Mononuclear cell (primary cell): ENCODE measurements around the gene KCNIP2. TPM values are rescaled to one million over a fixed set of nuclear protein-coding genes. Genes with fewer than 3 reads are reported as not detected.

Experiments used
- H3K27me3 ChIP-seq: 2 replicates; pipeline ENCODE4 v1.6.0; 2011; ENCODE audit warnings: low read length, control low read depth; ENCODE audit not compliant: insufficient read depth
- H3K4me1 ChIP-seq: 2 replicates; pipeline ENCODE4 v1.5.1; 2011; ENCODE audit warnings: mild to moderate bottlenecking, low read length, control low read depth; ENCODE audit not compliant: insufficient read depth
- H3K4me3 ChIP-seq: 2 replicates; pipeline ENCODE4 v1.5.1; 2011; ENCODE audit warnings: mild to moderate bottlenecking, low read length, moderate library complexity
- H3K9me3 ChIP-seq: 2 replicates; pipeline ENCODE4 v1.5.1; 2011; ENCODE audit warnings: low read depth, mild to moderate bottlenecking, control low read depth, low read length
- total RNA-seq: library from RNA; depleted of rRNA; stranded (reverse); fragments of >200 nt; gene quantifications from one replicate; pipeline ENCODE4 v1.2.3, GENCODE V29; 2012

Gene KCNIP2
- total RNA-seq, 1 donor = 4.1 TPM

DNA sequence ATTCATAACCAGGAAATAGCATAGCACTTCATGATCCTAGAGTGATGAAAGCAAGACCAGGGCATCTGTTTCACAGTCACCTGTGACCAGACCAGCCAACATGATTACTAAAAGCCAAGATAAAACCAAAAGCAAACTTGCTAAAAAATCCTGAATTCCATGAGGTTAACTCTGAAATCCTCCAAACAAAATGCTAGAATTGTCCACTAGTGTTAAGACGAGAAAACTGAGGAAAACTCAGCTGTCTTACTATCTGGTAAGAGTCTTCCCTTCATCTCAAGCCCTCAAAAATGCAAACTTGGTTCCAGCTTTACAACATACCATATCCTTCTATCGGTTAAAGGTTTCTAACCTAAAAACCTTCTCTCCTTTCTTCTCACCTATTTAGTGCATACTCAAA, 59.0 kb downstream of the KCNIP2 start:
- H3K4me3 ChIP-seq = no peak overlapping the region
- H3K9me3 ChIP-seq = no peaks in the 10 kb centered on the region
- H3K27me3 ChIP-seq = no peaks in the 10 kb centered on the region
- peaks cover 44% of the 10 kb centered on the region for H3K4me1 ChIP-seq

DNA sequence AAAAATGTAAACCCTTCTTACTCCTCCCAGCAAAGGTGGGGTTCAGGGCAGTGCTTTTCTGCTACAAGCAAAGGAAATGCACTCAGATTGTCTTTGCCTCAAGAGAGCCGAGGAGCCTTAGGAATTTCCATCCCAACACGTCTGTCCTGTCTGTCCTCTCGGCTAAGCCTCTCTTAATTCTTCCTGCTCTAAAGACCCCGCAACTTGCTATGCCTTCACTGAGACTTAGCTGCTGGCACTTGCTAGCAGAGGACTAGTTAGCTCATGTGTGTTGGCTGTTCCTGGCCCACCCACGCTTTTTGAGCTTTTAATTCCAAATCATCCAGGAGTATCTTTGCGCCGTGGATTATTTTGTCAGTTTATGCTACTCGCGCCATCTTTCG, 59.9 kb downstream of the KCNIP2 start:
- peaks cover 53% of the 10 kb centered on the region for H3K4me1 ChIP-seq

GRCh38 chr10:101782811-101783735, 60.5 kb downstream of the KCNIP2 start, which contains the start of gene NPM3:
Gene NPM3, minus strand, starts transcription at chr10:101783446. Its CDS starts 56 bp downstream, at chr10:101783390.
- H3K27me3 ChIP-seq = peaks cover 13% of the 10 kb centered on the region
- no peaks in the 10 kb centered on the region for H3K9me3 ChIP-seq
- H3K4me3 ChIP-seq = peak within 1 kb of the TSS; percentile 52
- peaks cover 58% of the 10 kb centered on the region for H3K4me1 ChIP-seq

More for the DNA sequence above, 59.9 kb downstream of the KCNIP2 start:
- Histone ChIP-seq H3K9me3 (no peaks in the 10 kb centered on the region), H3K27me3 (peaks cover 6% of the 10 kb centered on the region), H3K4me3 (peak overlapping the region; percentile 52)

DNA sequence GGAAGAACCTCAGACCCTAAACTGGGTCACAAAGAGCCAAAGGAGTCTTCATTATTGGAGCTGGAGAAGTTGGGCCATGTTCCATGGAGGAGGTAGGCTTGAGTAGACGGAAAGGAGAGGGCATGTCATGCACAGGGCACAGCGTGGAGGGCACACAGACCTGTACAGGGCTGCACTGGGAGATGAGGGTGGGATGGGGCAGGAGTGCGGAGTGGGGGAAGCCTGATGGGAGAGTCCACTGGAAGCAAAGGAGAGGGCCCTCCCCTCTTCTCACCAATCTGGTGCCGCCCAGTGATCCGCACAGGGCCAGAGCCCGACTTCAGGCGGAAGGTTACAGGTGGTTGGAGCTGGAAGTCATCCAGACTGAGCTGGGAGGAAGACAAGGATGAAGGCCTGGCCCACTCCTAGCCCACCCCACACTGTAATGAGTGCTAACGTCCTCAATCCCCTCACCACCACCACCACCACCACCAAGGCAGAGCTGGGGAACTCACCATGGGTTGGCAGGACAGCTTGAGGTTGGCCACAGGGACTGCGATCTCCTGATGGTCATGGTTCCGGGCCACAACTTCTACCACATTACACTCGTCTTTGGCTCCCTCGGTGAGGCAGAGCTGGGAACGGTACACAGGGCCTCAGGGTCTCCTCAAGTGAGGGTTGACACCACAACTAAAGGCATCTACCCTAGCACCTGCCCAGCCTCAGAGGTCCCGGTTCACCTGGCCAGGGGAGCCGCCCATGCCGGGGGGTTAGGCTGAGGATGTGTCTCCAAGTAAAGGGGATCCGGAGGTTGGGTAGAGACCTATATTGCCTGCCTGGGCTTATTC, 61.4 kb downstream of the KCNIP2 start:
- H3K4me1 ChIP-seq = peaks cover 58% of the 10 kb centered on the region
- H3K4me3 ChIP-seq = peak overlapping the region; percentile 52
- H3K27me3 ChIP-seq = peaks cover 21% of the 10 kb centered on the region
- H3K9me3 ChIP-seq = no peaks in the 10 kb centered on the region

GRCh38 chr10:101781655-101781983, 62.0 kb downstream of the KCNIP2 start:
- Histone ChIP-seq H3K4me3 (no peak overlapping the region), H3K27me3 (peaks cover 27% of the 10 kb centered on the region), H3K4me1 (peaks cover 58% of the 10 kb centered on the region), H3K9me3 (no peaks in the 10 kb centered on the region)

DNA sequence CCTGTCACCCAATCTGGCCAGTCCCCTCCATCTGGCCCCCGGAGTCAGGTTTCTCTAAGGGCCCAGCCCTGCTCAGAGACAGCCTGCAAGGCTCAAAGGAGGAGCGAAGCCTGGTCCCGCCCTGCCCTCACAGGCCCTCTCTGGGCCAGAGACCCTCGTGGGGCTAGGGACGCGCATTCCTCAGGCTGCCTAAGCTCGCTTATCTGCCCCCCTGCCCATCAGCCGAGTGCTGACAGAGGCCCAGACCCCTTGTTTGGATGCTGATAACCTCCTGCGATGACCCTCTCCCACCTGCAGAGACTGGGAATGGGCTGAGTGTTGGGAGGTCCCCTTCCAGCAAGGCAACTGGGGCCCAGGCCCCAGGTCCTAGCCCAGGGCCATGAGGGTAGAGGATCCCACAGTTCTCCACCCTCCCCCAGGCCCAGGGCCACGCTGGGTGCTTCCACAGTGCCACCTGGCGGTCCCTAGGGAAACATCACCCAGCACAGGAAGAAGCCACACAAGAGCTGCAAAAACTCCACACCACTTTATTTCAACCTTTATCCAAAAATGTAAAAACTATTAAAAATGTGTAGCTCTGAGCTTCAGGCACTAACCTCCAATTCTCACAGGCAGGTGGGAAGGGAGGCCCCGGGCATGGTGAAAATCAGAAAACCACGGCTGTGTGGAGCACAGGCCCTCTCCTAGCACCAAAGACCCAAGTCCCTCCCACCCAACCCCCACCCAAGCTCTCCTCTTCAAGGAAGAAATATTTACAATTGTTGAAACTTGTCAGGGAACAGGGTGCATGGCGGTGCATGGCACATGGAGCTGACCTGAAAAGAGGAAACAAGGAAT, 62.6 kb downstream of the KCNIP2 start:
- H3K4me3 ChIP-seq = no peak overlapping the region
- H3K4me1 ChIP-seq = peaks cover 58% of the 10 kb centered on the region
- peaks cover 30% of the 10 kb centered on the region for H3K27me3 ChIP-seq
- H3K9me3 ChIP-seq = no peaks in the 10 kb centered on the region

GRCh38 chr10:101780187-101780817, 63.3 kb downstream of the KCNIP2 start:
- Histone ChIP-seq H3K4me3 (no peak overlapping the region), H3K9me3 (no peaks in the 10 kb centered on the region)

DNA sequence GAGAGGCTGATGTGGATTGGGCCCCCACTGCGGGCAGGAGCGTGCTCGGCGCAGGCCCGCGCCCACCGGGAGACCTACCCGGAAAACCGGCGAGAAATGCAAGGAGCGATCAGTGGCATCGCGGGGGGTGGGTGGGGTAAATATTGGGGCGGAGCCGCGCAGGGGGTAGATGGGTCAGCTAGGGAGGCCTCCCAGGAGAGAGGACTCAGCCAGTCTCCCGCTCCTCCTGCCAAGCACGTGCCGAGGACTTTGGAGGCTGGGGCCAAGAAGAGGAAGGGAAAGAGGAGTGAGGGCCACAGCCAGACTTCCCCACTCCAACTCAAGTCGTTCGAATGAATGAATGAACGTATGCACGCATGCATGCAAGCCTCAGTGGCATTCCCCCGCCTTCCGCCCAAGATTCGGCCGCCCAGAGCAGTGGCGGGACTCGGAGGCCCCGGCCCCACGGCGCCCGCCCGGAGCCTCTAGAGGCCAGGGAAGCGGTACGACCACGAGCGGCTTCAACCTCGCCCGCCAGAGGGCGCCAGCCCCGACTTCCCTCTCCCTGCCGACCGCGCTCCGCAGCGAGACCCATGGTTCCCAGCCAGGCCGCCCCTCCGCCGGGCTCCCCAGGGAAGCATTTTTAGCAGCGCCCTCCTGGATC, 63.9 kb downstream of the KCNIP2 start:
- H3K4me3 ChIP-seq = peak overlapping the region; percentile 23
- no peaks in the 10 kb centered on the region for H3K9me3 ChIP-seq
- H3K4me1 ChIP-seq = peaks cover 66% of the 10 kb centered on the region
- peaks cover 38% of the 10 kb centered on the region for H3K27me3 ChIP-seq

More at GRCh38 chr10:101780187-101780817, 63.3 kb downstream of the KCNIP2 start:
- Histone ChIP-seq H3K4me1 (peaks cover 60% of the 10 kb centered on the region), H3K27me3 (peaks cover 32% of the 10 kb centered on the region)

GRCh38 chr10:101778781-101779543, 64.6 kb downstream of the KCNIP2 start:
- Histone ChIP-seq H3K4me1 (peaks cover 67% of the 10 kb centered on the region), H3K27me3 (peaks cover 45% of the 10 kb centered on the region), H3K4me3 (peak overlapping the region; percentile 23), H3K9me3 (no peaks in the 10 kb centered on the region)

- peaks cover 52% of the 10 kb centered on the region for H3K27me3 ChIP-seq
- H3K4me3 ChIP-seq = no peak overlapping the region
- peaks cover 60% of the 10 kb centered on the region for H3K4me1 ChIP-seq
- H3K9me3 ChIP-seq = no peaks in the 10 kb centered on the region
Measured at GRCh38 chr10:101778151-101778780, 65.3 kb downstream of the KCNIP2 start.

GRCh38 chr10:101777619-101778145, 65.9 kb downstream of the KCNIP2 start:
- Histone ChIP-seq H3K27me3 (peaks cover 58% of the 10 kb centered on the region), H3K4me1 (peaks cover 54% of the 10 kb centered on the region), H3K9me3 (no peaks in the 10 kb centered on the region), H3K4me3 (no peak overlapping the region)

GRCh38 chr10:101776161-101776817, 67.3 kb downstream of the KCNIP2 start:
- Histone ChIP-seq H3K4me1 (peaks cover 41% of the 10 kb centered on the region), H3K4me3 (no peak overlapping the region), H3K27me3 (peaks cover 72% of the 10 kb centered on the region), H3K9me3 (no peaks in the 10 kb centered on the region)
